Thyroid gland (tissue), 4 donors: ENCODE measurements around the gene PROB1.

Source experiments
- POLR2A ChIP-seq, 2 donors: fragments of 450-650 bp; IDR thresholded peaks; one replicate each; pipeline ENCODE4 v1.6.1; 2017; ENCODE audit warnings: antibody characterized with exemption in 2 of 2, mild to moderate bottlenecking in 2 of 2, moderate library complexity in 1 of 2
- TF ChIP-seq, protein P1 (sequence below), 6 experiments: fragments of 200-600 bp in 3 of 6; fragments of 450-650 bp in 3 of 6; sonication (generic) in 3 of 6; IDR thresholded peaks; one replicate each; pipeline ENCODE4 v1.5.1; 2016 to 2019; ENCODE audit warnings: antibody characterized with exemption in 6 of 6, mild to moderate bottlenecking in 2 of 6, inconsistent platforms in 1 of 6, moderate library complexity in 1 of 6

DNA sequence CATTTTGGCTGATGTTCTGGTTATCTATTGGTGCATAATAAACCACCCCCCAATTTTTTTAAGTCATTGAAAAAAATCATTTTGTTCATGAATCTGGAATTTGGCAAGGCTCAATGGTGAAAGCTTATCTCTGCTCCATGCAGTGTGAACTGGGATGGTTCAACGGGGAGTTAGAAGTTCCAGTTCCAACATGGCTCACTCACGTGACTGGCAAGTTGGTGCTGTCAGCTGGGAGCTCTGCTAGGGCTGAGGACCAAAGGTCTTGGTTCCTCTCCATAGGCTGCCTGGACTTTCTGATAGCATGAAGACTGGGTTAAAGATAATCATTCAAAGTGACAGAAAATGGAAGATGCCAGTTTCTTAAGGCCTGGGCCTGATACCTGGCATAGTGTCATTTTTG lies 12.1 kb upstream of the PROB1 start:
- TF ChIP-seq, protein P1, sequence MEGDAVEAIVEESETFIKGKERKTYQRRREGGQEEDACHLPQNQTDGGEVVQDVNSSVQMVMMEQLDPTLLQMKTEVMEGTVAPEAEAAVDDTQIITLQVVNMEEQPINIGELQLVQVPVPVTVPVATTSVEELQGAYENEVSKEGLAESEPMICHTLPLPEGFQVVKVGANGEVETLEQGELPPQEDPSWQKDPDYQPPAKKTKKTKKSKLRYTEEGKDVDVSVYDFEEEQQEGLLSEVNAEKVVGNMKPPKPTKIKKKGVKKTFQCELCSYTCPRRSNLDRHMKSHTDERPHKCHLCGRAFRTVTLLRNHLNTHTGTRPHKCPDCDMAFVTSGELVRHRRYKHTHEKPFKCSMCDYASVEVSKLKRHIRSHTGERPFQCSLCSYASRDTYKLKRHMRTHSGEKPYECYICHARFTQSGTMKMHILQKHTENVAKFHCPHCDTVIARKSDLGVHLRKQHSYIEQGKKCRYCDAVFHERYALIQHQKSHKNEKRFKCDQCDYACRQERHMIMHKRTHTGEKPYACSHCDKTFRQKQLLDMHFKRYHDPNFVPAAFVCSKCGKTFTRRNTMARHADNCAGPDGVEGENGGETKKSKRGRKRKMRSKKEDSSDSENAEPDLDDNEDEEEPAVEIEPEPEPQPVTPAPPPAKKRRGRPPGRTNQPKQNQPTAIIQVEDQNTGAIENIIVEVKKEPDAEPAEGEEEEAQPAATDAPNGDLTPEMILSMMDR (IDR thresholded peaks at IDR 0.05), result no peak
- TF ChIP-seq POLR2A (IDR thresholded peaks at IDR 0.05), result no peak
